Activated T-cell treated with anti-CD3 and anti-CD28 coated beads for 4 hours (primary cell): ENCODE results near the gene SETBP1.
"Not testable (repeated sequence)": the region's sequence is repeated elsewhere in the genome, so short reads cannot be mapped to it uniquely, and the experiment has no call there.

ENCODE experiments used
- DNase-seq: peaks from one replicate; pipeline ENCODE4 v3.0.0-alpha.2; 2020

SETBP1 gene

DNA sequence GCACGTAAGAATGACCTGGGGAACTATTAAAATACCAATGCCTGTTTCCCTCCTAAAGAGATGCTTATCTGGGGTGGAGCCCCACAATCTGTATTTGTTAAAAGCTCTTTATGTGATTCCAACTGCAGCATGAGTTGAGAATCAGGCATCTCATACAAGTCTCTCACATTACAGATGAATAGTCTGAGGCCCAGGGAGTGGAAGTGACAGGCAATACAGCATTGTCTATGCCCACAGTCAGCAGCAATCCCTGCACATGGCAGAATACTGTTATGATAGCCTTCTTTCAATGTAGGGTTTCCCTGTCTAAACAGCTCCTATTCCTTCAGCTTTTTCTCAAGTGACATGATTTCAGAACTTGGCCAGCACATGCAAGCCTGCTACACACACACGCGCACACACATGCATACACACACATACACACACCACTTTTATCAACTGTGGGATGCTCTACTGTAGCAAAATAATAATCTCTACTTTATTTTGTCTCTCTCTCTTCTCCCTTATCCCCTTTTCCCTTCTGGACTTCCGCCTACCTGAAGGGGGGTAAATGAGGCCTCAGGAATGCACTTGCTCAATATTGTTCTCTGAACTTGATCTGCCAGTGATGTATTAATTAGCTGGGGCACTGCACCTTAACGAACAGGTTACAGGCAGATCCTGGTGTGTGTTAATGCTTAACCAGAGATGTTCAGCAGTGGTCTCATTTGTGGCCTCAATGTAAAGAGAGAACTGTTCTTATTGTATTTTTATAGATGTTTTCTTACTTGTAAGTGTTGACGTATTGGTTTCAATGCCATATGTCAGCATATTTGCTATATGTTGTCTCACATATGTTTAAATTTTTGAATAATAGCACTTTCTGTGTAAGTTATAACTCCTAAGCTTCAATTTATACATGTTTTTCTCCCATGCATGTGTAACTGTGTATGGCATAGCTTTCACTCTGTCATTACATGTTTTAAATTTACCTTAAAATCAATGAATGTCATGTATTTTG is 116.0 kb downstream of the SETBP1 start:
- DNase-seq = no peak

DNA sequence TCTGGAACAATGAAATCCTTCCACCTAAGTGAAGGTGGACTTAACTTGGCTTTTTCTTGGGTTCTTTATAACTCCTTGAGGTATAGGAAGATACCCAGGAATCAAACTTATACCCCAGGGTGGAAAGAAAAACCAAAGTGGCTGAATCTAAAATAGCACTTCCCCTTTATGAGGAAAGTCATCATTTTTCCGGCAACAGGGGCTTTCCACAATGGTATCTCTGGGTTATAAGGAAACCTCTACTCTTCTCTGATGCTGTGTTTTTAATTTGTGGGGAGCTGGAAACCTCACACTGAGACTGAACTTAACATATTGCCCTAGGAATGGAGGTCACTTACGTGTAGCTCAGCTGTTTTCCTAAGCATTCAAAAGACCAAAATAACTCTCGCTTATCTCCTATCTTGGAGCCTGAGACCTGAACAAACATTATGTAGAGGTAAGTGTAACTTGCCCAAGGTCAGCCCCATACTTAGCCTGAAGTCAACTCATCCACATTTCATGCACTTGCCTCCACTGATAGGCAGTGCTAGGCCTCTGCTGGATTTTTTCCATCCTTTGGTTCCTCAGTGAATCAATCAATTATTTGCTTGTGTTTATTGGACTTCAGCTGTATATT is 117.9 kb downstream of the SETBP1 start:
- no peak for DNase-seq

DNA sequence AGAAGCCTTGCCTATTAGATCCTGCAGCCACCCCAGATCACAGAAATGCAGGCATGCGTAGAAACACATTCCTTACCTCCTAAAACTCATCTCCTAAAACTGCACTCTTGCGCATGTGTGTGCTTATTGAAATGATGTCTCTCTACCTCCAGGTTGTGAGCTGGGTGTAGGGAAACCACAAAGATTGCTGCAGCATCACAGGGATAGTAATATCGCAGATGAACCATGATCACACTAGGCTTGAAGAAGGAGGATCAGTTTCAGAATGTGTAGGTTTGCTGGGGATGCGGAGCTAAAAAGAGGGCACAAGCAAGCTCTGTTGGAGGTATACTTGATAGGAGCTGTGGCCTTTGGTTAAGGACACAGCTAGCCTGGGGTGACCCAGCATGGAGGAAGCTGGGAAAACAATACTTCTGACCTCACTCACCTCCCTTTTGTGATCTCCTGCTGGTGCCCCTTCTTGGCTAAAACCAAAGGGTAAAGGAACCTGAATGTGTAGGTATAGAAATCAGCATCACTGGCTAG is 118.8 kb downstream of the SETBP1 start:
- DNase-seq = no peak

DNA sequence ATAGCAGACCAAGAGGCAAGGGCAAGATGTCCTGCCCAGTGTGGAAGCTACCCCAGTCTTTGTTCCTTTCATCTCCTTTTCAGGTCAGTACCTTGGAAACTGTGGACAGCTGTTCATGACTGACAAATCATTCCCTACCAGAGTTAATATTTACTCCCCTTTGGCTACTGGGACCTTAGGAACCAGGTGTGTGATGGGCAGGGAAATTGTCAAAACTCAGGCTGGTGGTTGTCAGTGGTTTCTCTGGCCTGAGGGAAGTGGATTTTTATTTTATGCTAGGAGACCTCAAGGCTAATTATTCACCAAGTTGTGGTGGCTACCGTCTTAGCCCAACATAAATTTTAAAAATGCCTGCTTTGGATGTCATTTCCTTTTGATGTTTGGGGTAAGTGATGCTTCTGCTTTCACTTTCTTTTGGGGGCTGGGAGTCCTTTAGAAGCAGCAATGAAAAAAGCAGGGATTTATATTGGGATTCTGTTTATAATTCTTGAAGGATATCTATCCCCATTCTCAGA is 119.3 kb downstream of the SETBP1 start:
- DNase-seq = no peak

DNA sequence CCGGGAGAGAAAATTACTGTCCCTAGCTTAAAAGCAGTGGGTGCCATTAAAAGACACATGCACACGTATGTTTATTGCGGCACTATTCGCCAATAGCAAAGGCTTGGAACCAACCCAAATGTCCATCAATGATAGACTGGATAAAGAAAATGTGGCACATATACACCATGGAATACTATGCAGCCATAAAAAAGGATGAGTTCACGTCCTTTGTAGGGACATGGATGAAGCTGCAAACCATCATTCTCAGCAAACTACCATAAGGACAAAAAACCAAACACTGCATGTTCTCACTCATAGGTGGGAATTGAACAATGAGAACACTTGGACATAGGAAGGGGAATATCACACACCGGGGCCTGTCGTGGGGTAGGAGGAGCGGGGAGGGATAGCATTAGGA is 120.1 kb downstream of the SETBP1 start:
- DNase-seq = not testable (repeated sequence)

DNA sequence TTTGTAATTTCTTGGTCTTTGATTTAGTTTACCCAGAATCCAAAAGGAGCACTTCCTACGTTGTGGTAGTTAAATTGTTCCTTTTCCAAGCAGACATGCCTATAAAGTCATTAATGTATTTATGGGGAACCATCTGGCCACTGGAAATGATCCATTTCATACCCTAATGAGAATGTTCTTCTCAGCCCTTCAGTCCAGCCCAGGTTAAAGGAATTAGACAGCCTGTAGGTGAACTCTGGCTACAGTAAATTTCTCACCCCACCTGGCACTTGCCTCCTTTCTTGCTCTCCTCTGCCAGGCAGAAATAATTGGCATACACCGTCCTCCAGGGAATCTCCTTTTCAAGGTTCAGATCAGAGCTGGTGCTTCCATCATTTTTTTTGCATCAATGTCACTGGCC is 121.1 kb downstream of the SETBP1 start:
- no peak for DNase-seq

DNA sequence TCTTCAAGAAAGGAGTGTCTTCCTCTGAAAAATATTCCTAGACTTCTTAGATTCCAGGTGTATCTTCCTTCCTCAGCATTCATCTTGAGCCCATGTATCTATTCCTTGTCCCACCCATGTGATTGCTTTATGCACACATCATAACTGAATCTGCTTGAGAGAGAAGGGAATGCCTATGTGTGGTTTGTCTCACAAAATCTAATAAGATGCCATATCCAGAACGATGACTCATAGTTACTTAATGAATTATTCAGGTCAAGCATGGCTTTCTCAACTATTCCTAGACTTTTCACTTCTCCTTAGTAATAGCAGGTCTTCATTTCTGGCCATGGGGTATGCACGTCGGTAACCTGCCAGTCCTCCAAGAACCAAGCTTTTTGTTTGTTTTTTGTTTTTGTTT is 121.8 kb downstream of the SETBP1 start:
- DNase-seq = no peak

DNA sequence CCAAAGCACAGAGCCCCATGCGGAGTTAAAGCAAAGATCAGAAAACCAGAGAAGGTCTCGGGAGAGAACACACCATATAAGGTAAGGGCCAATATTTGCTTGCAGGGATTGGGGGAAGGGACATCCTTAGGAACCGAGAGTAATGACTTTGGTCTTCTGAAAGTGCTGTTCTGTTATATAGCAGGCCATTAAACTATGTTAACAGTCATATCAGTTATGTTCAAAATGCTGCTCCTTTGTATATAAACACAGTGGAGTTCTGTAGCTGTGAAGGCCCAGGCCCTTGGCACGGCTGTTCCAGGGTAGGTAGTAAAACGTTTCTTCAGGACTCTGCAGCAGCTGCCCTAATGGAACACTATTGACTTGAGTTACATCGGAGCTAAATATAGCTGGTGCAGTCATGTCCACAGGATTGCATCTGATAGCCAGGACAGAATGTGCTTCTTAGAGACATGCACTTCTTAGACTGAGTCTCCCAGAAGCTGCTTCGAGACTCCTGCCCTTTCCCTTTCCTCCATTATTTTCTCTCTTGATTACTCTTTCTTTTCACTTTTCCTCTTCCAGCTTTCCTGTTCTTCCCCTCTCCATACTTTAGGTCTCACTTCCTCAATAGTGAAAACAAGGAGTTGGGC is 122.4 kb downstream of the SETBP1 start:
- no peak for DNase-seq

DNA sequence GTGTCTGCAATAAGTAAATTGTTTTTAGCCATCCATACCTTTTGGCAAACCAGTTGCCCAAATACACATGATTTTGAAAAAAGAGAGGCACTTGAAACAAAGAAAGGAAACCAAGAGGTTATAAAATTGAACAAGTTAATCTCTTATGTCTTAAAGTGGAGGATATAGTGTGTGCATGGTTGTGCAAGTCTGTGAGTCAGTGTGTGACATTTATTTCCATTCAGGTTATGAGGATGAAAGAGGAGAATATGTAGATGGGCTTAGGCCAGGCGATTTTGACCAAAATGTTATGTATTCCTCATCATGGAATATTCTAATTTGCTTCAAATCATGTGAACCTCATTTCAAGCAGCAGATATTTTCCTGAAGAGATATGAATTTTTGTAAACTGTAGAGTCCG is 123.3 kb downstream of the SETBP1 start:
- DNase-seq = no peak

DNA sequence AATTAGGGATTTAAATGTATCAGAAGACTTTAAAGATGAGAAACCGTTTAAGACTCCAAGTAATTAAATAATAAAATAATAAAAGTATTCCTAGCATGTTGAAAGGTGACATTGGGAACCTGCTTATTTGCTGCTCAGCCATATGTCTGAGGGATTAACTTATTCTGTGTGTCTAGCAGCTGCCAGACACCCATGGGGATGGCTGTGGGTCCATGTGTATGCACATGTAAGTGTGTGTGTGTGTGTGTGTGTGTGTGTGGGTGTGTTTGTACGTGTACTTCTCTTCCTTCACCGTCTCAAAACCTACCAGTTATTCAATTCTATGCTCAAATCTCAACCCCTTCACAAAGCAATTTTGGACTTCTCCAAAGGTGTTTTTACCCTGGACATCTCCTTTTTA is 124.5 kb downstream of the SETBP1 start:
- no peak for DNase-seq

DNA sequence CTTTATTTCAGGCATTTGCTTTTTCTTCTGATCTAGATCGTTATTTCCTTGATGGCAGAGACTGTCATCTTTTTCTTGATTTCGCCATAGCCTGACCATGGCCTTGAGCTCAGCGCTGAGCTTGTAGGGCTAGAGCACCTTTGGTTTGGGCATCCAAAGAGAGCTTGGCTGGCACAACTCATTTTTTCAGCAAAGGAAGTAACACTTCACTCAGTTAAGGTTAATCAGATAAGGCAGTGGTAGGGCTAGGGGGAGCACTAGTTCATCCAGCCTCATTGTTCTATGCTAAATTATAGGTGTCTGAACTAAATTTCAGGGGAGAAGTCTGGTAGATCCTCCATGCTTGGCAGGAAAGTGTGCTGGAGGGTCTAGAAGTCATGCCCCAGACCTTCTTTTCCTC is 125.0 kb downstream of the SETBP1 start:
- no peak for DNase-seq

DNA sequence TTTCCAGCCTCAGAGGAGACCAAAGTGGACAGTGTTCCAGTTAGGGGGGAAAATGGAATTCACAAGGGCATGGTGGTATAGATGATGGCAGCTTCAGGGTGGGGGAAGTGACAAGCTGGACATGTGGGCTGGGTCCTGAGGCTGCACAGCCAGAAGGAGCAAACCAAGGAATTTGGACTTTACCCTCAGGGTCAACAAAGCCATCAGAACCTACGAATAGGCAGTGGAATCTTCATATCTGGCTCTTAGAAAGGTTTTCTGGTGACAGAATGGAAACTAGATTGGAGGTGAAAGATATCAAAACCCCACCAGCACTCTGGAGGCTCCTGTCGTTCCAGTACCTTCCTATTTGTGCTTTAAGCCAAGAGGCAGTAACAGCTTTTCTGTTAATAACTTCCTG is 127.1 kb downstream of the SETBP1 start:
- DNase-seq = no peak

DNA sequence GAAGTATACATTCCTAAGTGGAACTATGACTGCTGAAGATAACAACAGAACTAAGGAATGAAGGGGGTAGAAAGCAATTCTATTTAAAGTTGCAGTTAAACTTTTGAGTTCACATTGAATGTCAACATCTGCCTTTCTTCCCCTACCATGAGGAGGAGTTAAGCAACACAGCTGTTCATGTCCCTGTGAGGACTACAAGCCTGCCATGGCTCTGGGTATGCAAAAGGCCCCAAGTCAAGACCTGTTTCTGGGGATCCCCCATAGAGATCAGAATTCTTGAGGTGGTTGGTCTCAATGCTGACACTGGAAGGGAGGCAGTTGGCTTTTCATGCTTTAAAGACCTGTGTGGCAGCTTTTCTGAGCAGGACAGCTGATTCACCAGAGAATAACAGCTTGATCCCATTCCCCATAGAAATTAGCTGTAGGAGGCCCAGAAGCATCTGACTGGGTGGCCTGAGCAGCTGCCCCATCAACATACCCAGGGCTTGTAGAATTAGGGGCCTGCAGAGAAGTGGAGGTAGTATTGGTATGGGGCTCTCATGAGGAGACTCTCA is 131.0 kb downstream of the SETBP1 start:
- no peak for DNase-seq

DNA sequence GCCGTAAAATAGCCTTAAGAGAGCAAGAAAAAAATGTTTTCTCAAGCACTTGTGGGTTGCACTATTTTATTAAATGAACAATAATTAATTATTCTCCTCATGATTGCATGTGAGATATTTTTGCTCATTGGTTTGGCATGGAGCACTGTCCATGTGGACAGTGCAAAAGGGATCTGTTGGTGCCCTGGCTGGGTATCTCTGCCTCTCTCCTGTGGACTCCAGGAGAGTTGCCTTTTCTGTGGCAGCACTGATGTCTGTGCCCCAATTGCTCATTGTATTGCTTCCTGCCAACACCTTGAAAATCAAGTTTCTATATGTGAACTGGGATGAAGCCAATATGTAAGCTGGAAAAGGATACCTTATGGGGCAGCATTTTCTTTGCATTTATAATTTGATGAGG is 131.7 kb downstream of the SETBP1 start:
- no peak for DNase-seq

DNA sequence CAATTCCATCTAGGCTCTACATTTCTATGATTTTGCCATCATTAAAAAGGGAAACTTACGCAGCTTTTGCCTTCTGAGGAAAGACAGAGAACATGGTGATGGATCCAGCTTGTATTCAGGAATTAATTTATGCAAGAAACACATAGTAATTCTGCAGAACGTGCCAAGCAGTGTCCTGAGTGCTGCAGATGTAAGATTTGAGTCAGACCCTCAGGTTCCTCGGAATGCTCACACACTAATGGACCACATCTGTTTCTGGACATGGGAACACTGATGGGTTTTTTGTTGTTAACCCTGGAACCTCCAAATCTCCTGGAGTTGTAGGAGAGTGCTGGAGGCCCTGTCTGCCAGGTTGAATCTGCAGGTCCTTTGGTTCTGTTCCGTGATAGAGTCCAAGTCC is 132.9 kb downstream of the SETBP1 start:
- no peak for DNase-seq

DNA sequence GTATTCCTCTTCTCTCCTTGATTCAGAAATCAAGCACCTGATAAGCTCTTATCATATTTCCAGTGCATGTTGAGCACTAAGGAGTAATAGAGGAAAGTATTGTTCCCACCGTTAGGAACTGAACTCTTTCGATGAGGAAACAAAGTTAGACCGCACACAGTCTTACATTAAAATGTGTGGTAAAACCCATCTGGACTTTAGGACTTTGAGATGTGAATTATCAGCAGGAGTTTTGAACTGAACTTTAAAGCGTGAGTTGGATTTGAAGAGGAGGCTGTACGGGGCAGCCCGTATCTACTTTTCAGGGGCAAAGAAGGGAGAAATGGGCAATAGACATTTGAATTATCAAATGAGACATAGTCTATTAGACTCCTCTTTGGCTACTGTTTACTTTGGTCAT is 134.4 kb downstream of the SETBP1 start:
- no peak for DNase-seq

DNA sequence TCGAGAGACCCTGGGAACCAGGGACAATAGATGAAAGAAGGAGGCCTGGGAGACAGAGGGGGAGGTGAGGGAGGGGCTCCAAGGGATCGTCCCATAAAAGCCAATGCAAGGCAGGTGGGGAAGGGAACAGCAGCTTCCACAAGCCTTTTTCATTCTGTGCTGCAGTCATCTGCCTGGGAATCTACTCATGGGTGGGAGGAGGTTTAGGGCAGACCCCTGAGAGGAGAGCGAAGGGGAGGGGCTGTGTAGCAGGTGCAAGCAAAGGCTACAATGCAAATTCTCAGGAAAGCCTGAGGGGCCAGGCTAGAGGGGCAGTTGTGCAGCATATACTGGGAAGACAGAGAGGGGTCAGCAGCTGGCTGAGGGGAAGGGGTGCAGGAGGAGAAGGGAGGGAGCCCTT is 135.4 kb downstream of the SETBP1 start:
- DNase-seq = no peak

DNA sequence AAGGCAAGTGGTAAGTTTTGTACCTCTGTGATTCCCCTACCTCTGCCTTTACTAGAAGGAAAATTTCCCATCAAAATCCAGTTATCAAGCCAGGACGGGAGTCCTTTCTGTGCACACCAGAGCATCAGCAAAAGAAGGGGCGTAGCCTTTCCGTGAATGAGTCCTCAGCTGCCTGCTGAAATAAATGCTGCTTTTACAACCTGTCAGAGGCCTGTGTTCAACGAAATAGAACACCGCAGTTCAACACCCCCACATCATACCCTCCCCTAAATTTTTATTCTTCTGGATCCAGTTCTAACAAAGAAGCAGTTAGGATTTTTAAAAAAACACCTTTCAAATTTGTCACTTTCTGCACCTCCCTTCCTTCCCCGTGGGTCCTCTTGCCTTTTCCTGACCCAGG is 135.8 kb downstream of the SETBP1 start:
- DNase-seq = no peak

DNA sequence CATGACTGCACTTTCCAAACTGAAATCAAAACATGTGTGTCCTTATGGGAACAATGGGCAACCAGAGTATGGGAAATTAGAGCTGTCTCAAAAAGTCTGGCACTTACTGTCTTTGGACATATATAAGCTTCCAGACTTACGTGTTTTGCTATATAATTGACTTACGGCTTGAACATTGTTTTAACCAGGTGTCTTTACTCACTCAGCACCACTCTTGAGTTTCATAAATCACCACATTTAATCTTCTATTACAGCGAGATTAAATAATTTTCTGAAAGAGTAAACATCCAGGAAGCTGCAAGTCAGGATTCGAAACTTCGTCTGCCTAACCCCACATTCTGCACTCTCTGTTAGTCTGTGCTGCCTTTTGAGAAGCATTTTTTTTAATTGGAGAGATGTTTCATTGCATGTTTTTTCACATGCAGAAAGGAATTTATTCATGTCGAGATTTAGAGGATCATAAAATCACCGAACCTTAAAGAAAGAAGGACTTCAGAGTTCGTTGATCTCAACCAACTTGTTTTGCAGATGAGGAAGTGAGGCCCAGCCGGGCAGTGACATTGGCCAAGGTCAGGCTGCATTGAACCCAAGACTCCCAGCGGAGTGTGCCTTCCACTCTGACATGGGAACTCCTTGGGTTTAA is 137.3 kb downstream of the SETBP1 start:
- no peak for DNase-seq

DNA sequence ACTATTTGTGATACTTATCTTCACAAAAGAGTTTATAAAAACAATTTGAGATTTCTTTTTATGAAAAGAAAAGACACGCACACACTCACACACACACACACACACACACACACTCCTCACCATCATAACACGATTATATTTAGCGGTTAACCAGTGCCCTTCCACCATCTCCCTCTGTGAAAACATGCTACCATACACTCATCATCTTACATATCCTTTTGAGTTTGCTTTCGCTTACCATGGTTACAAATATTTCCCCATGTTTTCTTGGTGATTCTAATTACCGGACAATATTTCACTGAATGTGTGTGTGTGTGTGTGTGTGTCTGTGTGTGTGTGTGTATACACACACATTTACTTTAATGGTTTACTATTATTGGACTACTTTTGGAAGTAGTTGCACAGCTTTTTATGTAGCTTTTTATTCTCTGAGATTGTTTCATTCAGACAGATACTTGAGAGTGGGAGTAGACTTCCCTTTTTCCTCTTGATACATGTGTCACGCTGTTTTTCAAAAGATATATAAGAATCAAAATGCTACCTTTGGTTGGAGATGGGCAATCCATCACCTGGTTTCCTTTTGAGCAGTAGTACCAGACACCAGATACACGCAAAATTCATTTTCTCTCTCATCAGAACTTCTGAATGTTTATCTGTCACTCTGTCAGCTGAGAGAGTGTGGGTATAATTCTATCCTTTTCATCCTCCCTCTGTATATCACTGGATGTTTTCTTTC is 138.1 kb downstream of the SETBP1 start:
- no peak for DNase-seq

DNA sequence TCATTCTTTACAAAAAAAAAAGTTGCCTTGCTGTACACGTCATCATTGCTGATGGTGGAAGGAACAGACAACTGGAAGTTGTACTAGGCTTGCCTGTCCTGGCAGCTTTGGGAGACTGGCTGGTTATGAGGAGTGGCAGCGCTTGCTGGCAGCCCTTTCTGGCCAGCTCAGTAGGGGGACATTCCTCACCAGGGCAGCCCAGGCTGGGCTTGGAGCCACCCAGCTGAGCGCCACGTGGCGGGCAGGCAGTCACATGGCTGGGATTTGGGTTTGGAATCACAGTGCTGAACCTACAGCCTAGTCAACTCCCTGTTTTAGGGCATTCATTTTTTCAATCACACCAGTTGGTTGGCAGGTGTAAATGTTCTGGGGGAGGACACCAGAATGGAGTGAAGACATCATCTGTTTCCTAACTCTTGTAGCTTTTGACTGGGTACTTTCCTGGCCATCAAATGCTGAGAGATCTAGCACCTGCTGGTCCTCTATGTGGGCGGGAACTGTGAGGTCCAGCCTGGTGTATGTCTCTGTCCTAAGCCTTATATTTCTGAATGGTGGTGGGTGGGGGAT is 139.3 kb downstream of the SETBP1 start:
- DNase-seq = no peak

DNA sequence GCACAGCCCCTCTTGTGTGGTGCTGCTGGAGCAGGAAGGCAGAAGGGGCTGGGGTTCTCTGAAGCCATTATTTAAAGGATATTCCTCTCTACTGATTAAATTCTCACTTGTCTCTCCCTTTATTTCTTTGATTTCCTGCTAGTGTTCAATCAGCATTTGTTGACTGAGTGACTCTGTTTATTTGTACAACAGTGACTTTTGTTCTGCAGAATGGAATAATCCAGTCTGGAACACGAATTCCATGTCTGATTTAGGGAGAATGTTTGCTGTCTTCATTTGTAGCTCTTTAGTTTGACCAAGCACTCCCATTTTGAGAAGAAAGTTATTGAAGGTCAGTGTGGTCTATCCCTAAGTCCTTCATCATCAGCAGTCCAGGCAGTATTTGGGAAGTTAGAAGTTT is 141.2 kb downstream of the SETBP1 start:
- no peak for DNase-seq
